Gastrocnemius medialis (tissue), 4 donors: ENCODE measurements around the gene IKZF3. TPM values are rescaled to one million over a fixed set of nuclear protein-coding genes. Genes with fewer than 3 reads are reported as not detected.

Experiments
- ATAC-seq, 2 donors: fragments of 150-250 bp; one replicate each; pipeline ENCODE4 v1.9.1; 2016
- DNase-seq, 2 donors: peaks; one replicate each; pipeline ENCODE4 v3.0.0-alpha.2; 2019
- H3K27ac ChIP-seq, 4 donors: fragments of 200-600 bp; sonication (generic); 1 replicate in 1 of 4; 2 replicates in 3 of 4; pipeline ENCODE4 v1.5.1; 2016 to 2018; ENCODE audit warnings: mild to moderate bottlenecking in 2 of 4, moderate library complexity in 1 of 4
- H3K27me3 ChIP-seq, 3 donors: fragments of 200-600 bp; sonication (generic) in 2 of 3; 1 replicate in 1 of 3; 2 replicates in 2 of 3; pipeline versions ENCODE4 v1.5.1 to v1.6.0; 2016 to 2019; ENCODE audit warnings: mild to moderate bottlenecking in 1 of 3, moderate library complexity in 1 of 3
- H3K36me3 ChIP-seq, 2 donors: fragments of 200-600 bp; sonication (generic) in 1 of 2; one replicate each; pipeline ENCODE4 v1.5.1; 2017 to 2018
- H3K4me1 ChIP-seq, 2 donors: fragments of 200-600 bp; sonication (generic) in 1 of 2; one replicate each; pipeline ENCODE4 v1.5.1; 2016 to 2017; ENCODE audit warnings: mild to moderate bottlenecking in 2 of 2
- H3K4me3 ChIP-seq, 4 donors: fragments of 200-600 bp; sonication (generic) in 3 of 4; 1 replicate in 1 of 4; 2 replicates in 3 of 4; pipeline ENCODE4 v1.5.1; 2016 to 2019; ENCODE audit warnings: mild to moderate bottlenecking in 2 of 4
- H3K9me3 ChIP-seq, 3 donors: fragments of 200-600 bp; sonication (generic) in 2 of 3; 1 replicate in 1 of 3; 2 replicates in 2 of 3; pipeline ENCODE4 v1.5.1; 2016 to 2019
- CTCF ChIP-seq, 5 experiments: fragments of 450-650 bp in 3 of 5; fragments of 200-600 bp in 2 of 5; sonication (generic) in 2 of 5; IDR thresholded peaks in 4 of 5; conservative IDR thresholded peaks in 1 of 5; 1 replicate in 4 of 5; 2 replicates in 1 of 5; pipeline ENCODE4 v1.5.1; 2016 to 2019; ENCODE audit warnings: antibody characterized with exemption in 5 of 5, mild to moderate bottlenecking in 3 of 5, moderate library complexity in 3 of 5
- POLR2A ChIP-seq, 2 donors: fragments of 450-650 bp; IDR thresholded peaks; one replicate each; pipeline ENCODE4 v1.6.1; 2017; ENCODE audit warnings: antibody characterized with exemption in 2 of 2, mild to moderate bottlenecking in 2 of 2, moderate library complexity in 2 of 2
- in situ Hi-C, 4 donors: fragments of 200-750 bp; cut with MboI; loops; one replicate each; pipeline versions ENCODE4 v1.15.0 to v1.8.0; 2017; ENCODE audit warnings: low sequenced_read_pairs in 4 of 4
- intact Hi-C: fragments of 100-400 bp; cut with DNase I; formaldehyde crosslinking; loops from one replicate; pipeline ENCODE4 v1.15.1; 2023; ENCODE audit warnings: low total_unique reads
- total RNA-seq, 4 donors: library from RNA; depleted of rRNA; stranded (reverse); fragments of >200 nt; gene quantifications; one replicate each; pipeline versions ENCODE4 v1.1.0 to v1.2.3, GENCODE V29; 2016

IKZF3 gene
- total RNA-seq, 4 donors from 2014 or later = 0.07 to 0.88 (median 0.34) TPM

GRCh38 chr17:39782481-39782880 is 81.6 kb downstream of the IKZF3 start:
- no peak for TF ChIP-seq CTCF (IDR thresholded peaks at IDR 0.05 in 4 of 5, conservative IDR thresholded peaks at IDR 0.05 in 1 of 5)
- TF ChIP-seq POLR2A (IDR thresholded peaks at IDR 0.05) = no peak
- in situ Hi-C loops = no loop called here
- Histone ChIP-seq H3K4me3 (no peak overlapping the region), H3K9me3 (no peaks in the 10 kb centered on the region), H3K4me1 (no peaks in the 10 kb centered on the region), H3K27me3 (no peaks in the 10 kb centered on the region), H3K36me3 (no peaks in the 10 kb centered on the region), H3K27ac (no peak overlapping the region)
- ATAC-seq (no peak), DNase-seq (no peak)
- intact Hi-C loops = no loop called here

GRCh38 chr17:39781861-39782213 is 82.3 kb downstream of the IKZF3 start:
- no peak overlapping the region for H3K4me3 ChIP-seq
- TF ChIP-seq CTCF (IDR thresholded peaks at IDR 0.05 in 4 of 5, conservative IDR thresholded peaks at IDR 0.05 in 1 of 5) (no peak), POLR2A (IDR thresholded peaks at IDR 0.05) (no peak)
- intact Hi-C loops = no loop called here
- no peaks in the 10 kb centered on the region for H3K4me1 ChIP-seq
- in situ Hi-C loops = no loop called here
- H3K9me3 ChIP-seq = no peaks in the 10 kb centered on the region
- DNase-seq (no peak), ATAC-seq (no peak)
- no peaks in the 10 kb centered on the region for H3K36me3 ChIP-seq
- no peaks in the 10 kb centered on the region for H3K27me3 ChIP-seq
- H3K27ac ChIP-seq = no peak overlapping the region

GRCh38 chr17:39781031-39781860 is 82.9 kb downstream of the IKZF3 start:
- Histone ChIP-seq H3K9me3 (no peaks in the 10 kb centered on the region), H3K4me1 (no peaks in the 10 kb centered on the region), H3K36me3 (no peaks in the 10 kb centered on the region), H3K4me3 (no peak overlapping the region), H3K27ac (no peak overlapping the region), H3K27me3 (no peaks in the 10 kb centered on the region)
- intact Hi-C loops (no loop called here), in situ Hi-C loops (no loop called here)
- no peak for DNase-seq
- no peak for TF ChIP-seq POLR2A (IDR thresholded peaks at IDR 0.05)
- no peak for TF ChIP-seq CTCF (IDR thresholded peaks at IDR 0.05 in 4 of 5, conservative IDR thresholded peaks at IDR 0.05 in 1 of 5)
- ATAC-seq = no peak

- Histone ChIP-seq H3K4me3 (no peak overlapping the region), H3K4me1 (no peaks in the 10 kb centered on the region), H3K27ac (no peak overlapping the region), H3K9me3 (no peaks in the 10 kb centered on the region), H3K36me3 (no peaks in the 10 kb centered on the region), H3K27me3 (no peaks in the 10 kb centered on the region)
- in situ Hi-C loops = no loop called here
- DNase-seq (no peak), ATAC-seq (no peak)
- intact Hi-C loops = no loop called here
- TF ChIP-seq CTCF (IDR thresholded peaks at IDR 0.05 in 4 of 5, conservative IDR thresholded peaks at IDR 0.05 in 1 of 5) (no peak), POLR2A (IDR thresholded peaks at IDR 0.05) (no peak)
These were observed 86.4 kb downstream of the IKZF3 start for GRCh38 chr17:39777534-39778365.
